Measurements from ENCODE around the gene ST8SIA6.

The ST8SIA6 gene

DNA sequence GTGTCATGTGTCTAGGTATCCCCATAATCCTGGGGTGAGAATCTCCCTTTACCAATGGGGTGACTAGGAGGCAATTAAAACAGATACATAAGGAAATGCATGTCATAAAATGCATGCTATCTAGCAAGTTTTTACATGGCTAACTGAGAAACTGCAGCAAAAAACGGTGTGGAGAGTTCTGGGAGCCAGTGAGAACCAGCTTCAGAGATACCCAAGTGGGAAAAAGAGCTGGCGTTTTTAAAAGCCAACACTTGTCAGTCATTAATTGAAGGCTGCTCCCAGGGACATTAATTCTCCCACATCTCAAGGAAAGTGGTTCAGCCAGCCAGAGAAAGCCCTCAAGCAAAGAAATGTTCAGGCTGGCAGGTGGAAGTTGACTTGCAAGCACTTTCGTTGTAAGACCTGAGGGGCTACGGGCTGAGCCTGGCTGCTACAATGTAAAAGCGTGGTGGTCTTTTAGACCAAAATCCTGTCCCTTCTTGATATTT, 28.1 kb downstream of the ST8SIA6 start:
- ATAC-seq = no peak
- TF ChIP-seq ZNF8 (CRISPR knock-in tag; IDR thresholded peaks at IDR 0.05) = no peak
- TF ChIP-seq TOX (CRISPR knock-in tag; IDR thresholded peaks at IDR 0.05; ENCODE audit: borderline replicate concordance) = no peak
- TF ChIP-seq CSDC2 (CRISPR knock-in tag; IDR thresholded peaks at IDR 0.05) = no peak
- no peak for TF ChIP-seq ZFP3 (CRISPR knock-in tag; IDR thresholded peaks at IDR 0.05)

DNA sequence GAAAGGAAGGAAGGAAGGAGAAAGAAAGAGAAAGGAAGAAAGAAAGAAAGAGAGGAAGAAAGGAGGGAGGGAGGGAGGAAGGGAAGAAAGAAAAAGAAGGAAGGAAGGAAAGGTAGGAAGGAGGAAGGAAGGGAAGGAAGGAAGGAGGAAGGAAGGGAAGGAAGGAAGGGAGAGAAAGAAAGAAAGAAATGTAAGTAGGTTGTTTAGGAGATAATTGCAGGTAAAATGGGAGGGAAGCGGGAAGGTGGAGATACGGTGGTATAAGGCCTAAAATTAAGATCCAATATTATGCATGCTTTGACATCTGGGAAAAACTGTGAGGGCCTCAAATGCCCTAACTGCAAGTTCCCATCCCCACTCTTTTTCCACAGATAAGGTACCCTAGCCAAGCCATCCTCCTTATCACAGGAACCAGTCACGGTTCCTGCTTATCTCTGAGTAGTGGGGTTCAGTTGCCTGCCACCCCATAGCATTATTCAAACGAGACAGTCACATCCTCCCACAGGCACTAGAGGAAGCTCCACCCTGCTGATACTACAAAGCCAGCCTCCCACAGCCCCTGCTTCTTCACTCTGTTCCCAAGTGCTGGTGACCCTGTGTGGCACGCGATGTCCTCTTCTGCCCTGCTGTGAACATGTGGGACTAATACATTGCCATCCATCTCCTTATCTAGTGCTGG, 28.7 kb downstream of the ST8SIA6 start:
- no peak for ATAC-seq
- TF ChIP-seq ARNTL (CRISPR knock-in tag; IDR thresholded peaks at IDR 0.05; ENCODE audit: borderline replicate concordance, low read depth) (no peak), ZNF565 (CRISPR knock-in tag; conservative IDR thresholded peaks at IDR 0.05; ENCODE audit: low read depth) (no peak), GLIS3 (CRISPR knock-in tag; IDR thresholded peaks at IDR 0.05) (no peak), TSHZ2 (CRISPR knock-in tag; IDR thresholded peaks at IDR 0.05) (no peak), RARB (CRISPR knock-in tag; IDR thresholded peaks at IDR 0.05) (no peak), ZFP3 (CRISPR knock-in tag; IDR thresholded peaks at IDR 0.05) (no peak), PPARA (CRISPR knock-in tag; IDR thresholded peaks at IDR 0.05; ENCODE audit: borderline replicate concordance) (no peak), CSDC2 (CRISPR knock-in tag; IDR thresholded peaks at IDR 0.05) (no peak)
- TF ChIP-seq, protein P1, sequence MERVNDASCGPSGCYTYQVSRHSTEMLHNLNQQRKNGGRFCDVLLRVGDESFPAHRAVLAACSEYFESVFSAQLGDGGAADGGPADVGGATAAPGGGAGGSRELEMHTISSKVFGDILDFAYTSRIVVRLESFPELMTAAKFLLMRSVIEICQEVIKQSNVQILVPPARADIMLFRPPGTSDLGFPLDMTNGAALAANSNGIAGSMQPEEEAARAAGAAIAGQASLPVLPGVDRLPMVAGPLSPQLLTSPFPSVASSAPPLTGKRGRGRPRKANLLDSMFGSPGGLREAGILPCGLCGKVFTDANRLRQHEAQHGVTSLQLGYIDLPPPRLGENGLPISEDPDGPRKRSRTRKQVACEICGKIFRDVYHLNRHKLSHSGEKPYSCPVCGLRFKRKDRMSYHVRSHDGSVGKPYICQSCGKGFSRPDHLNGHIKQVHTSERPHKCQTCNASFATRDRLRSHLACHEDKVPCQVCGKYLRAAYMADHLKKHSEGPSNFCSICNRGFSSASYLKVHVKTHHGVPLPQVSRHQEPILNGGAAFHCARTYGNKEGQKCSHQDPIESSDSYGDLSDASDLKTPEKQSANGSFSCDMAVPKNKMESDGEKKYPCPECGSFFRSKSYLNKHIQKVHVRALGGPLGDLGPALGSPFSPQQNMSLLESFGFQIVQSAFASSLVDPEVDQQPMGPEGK (CRISPR knock-in tag; IDR thresholded peaks at IDR 0.05; ENCODE audit: borderline replicate concordance) = no peak

GRCh38 chr10:17423632-17424186, 30.7 kb downstream of the ST8SIA6 start:
- TF ChIP-seq, protein P1 (CRISPR knock-in tag; IDR thresholded peaks at IDR 0.05; ENCODE audit: borderline replicate concordance) = no peak
- TF ChIP-seq BACH2 (CRISPR knock-in tag; IDR thresholded peaks at IDR 0.05; ENCODE audit: borderline replicate concordance) (no peak), ZFP30 (CRISPR knock-in tag; IDR thresholded peaks at IDR 0.05) (no peak), ZFP3 (CRISPR knock-in tag; IDR thresholded peaks at IDR 0.05) (no peak), ARNTL (CRISPR knock-in tag; IDR thresholded peaks at IDR 0.05; ENCODE audit: borderline replicate concordance, low read depth) (no peak), OSR1 (CRISPR knock-in tag; IDR thresholded peaks at IDR 0.05) (no peak), TCF4 (CRISPR knock-in tag; IDR thresholded peaks at IDR 0.05; ENCODE audit: borderline replicate concordance) (no peak), GLIS3 (CRISPR knock-in tag; IDR thresholded peaks at IDR 0.05) (no peak)
- ATAC-seq = no peak

- no peak for TF ChIP-seq CREB5 (CRISPR knock-in tag; IDR thresholded peaks at IDR 0.05; ENCODE audit: low read depth)
- no peak for TF ChIP-seq ZFP30 (CRISPR knock-in tag; IDR thresholded peaks at IDR 0.05)
- TF ChIP-seq ZC3H10 (CRISPR knock-in tag; IDR thresholded peaks at IDR 0.05) = no peak
- no peak for ATAC-seq
Measured at GRCh38 chr10:17422931-17423330, 31.5 kb downstream of the ST8SIA6 start.

DNA sequence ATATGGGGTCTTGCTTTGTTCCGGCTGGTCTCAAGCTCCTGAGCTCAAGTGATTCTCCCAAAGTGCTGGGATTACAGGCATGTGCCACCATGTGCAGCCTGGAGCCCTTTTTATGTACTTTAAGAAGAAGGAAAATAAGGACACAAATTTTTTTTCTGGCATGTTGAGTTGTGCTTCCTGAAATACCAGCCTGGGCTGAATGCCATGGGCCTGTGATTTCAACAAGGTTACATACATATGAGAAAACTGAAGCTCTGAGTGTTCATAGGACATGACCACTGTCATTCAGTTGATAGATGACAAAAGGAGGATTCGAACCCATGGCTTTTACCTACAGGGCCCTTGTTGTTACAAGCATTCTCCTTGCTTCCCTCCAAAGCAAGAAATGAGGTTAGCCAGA, 36.1 kb downstream of the ST8SIA6 start:
- TF ChIP-seq, protein P1 (CRISPR knock-in tag; IDR thresholded peaks at IDR 0.05; ENCODE audit: borderline replicate concordance) = no peak
- TF ChIP-seq ISL1 (CRISPR knock-in tag; IDR thresholded peaks at IDR 0.05) = no peak
- TF ChIP-seq, protein P2, sequence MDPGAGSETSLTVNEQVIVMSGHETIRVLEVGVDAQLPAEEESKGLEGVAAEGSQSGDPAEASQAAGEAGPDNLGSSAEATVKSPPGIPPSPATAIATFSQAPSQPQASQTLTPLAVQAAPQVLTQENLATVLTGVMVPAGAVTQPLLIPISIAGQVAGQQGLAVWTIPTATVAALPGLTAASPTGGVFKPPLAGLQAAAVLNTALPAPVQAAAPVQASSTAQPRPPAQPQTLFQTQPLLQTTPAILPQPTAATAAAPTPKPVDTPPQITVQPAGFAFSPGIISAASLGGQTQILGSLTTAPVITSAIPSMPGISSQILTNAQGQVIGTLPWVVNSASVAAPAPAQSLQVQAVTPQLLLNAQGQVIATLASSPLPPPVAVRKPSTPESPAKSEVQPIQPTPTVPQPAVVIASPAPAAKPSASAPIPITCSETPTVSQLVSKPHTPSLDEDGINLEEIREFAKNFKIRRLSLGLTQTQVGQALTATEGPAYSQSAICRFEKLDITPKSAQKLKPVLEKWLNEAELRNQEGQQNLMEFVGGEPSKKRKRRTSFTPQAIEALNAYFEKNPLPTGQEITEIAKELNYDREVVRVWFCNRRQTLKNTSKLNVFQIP (CRISPR knock-in tag; IDR thresholded peaks at IDR 0.05; ENCODE audit: borderline replicate concordance, low read depth) = no peak
- no peak for ATAC-seq
